CD8-positive, alpha-beta memory T cell (primary cell): ENCODE results near the gene ZFP36L2. TPM values are rescaled to one million over a fixed set of nuclear protein-coding genes. Genes with fewer than 3 reads are reported as not detected.

Source experiments
- CTCF ChIA-PET: fragments of 350-600 bp; sonication (Branson Sonifier 250); formaldehyde crosslinking; loops from one replicate; lab custom pipeline; 2021; ENCODE audit warnings: antibody characterized with exemption; lab: Charles Lee
- POLR2A ChIA-PET: fragments of 350-600 bp; sonication (Branson Sonifier 250); formaldehyde crosslinking; loops from one replicate; lab custom pipeline; 2021; ENCODE audit warnings: antibody characterized with exemption; lab: Charles Lee
- DNase-seq, 5 donors: peaks; one replicate each; pipeline versions ENCODE4 v3.0.0 to v3.0.0-alpha.2; 2020 to 2022; ENCODE audit warnings: mixed read lengths in 1 of 5
- H3K27ac ChIP-seq: one replicate; pipeline ENCODE4 v1.7.0; 2013; ENCODE audit warnings: low read depth, mild to moderate bottlenecking, low read length, moderate library complexity
- H3K27me3 ChIP-seq: 2 replicates; pipeline ENCODE4 v1.7.0; 2013; ENCODE audit warnings: low read length, mild to moderate bottlenecking; ENCODE audit not compliant: insufficient read depth, poor library complexity, severe bottlenecking
- H3K36me3 ChIP-seq: 2 replicates; pipeline ENCODE4 v1.7.0; 2013; ENCODE audit warnings: mild to moderate bottlenecking, low read length, moderate library complexity; ENCODE audit not compliant: insufficient read depth
- H3K4me1 ChIP-seq: 2 replicates; pipeline ENCODE4 v1.7.0; 2013; ENCODE audit warnings: mild to moderate bottlenecking, low read length, moderate library complexity; ENCODE audit not compliant: insufficient read depth
- H3K4me3 ChIP-seq: 2 replicates; pipeline ENCODE4 v1.7.0; 2013; ENCODE audit warnings: mild to moderate bottlenecking, low read length
- H3K9me3 ChIP-seq: 2 replicates; pipeline ENCODE4 v1.7.0; 2013; ENCODE audit warnings: mild to moderate bottlenecking, low read length
- H3K27ac Mint-ChIP-seq, 8 donors: one replicate each; pipeline ENCODE4 v1.8.0; 2020 to 2021; ENCODE audit warnings: mixed read lengths in 8 of 8, mild to moderate bottlenecking in 6 of 8, inconsistent platforms in 3 of 8, moderate library complexity in 3 of 8
- H3K27me3 Mint-ChIP-seq, 2 donors: one replicate each; pipeline ENCODE4 v1.8.0; 2020 to 2021; ENCODE audit warnings: mixed read lengths in 2 of 2, mild to moderate bottlenecking in 1 of 2, moderate library complexity in 1 of 2
- H3K36me3 Mint-ChIP-seq, 3 donors: one replicate each; pipeline ENCODE4 v1.8.0; 2020 to 2021; ENCODE audit warnings: mixed read lengths in 3 of 3, inconsistent platforms in 1 of 3, mild to moderate bottlenecking in 1 of 3
- H3K4me1 Mint-ChIP-seq, 3 donors: one replicate each; pipeline ENCODE4 v1.8.0; 2020 to 2021; ENCODE audit warnings: mixed read lengths in 3 of 3, inconsistent platforms in 1 of 3, mild to moderate bottlenecking in 1 of 3
- H3K4me3 Mint-ChIP-seq, 7 donors: one replicate each; pipeline ENCODE4 v1.8.0; 2020 to 2021; ENCODE audit warnings: mixed read lengths in 7 of 7, mild to moderate bottlenecking in 6 of 7, moderate library complexity in 4 of 7, inconsistent platforms in 2 of 7
- H3K9me3 Mint-ChIP-seq, 5 donors: one replicate each; pipeline ENCODE4 v1.8.0; 2020 to 2022; ENCODE audit warnings: mixed read lengths in 5 of 5, mild to moderate bottlenecking in 3 of 5, moderate library complexity in 2 of 5, inconsistent platforms in 1 of 5
- polyA plus RNA-seq: library from polyadenylated mRNA; unstranded; fragments of 300-500 nt; fragmentation: Illumina TruSeq; gene quantifications from one replicate; pipeline ENCODE4 v1.2.3, GENCODE V29; 2021
- total RNA-seq, 2 experiments: library from RNA; stranded (reverse); gene quantifications; one replicate each; pipeline ENCODE4 v1.2.3, GENCODE V29; 2021

ZFP36L2 gene
- total and polyA plus RNA-seq, 3 experiments from 2014 or later: 98.0 to 737 (median 98.6) TPM

DNA sequence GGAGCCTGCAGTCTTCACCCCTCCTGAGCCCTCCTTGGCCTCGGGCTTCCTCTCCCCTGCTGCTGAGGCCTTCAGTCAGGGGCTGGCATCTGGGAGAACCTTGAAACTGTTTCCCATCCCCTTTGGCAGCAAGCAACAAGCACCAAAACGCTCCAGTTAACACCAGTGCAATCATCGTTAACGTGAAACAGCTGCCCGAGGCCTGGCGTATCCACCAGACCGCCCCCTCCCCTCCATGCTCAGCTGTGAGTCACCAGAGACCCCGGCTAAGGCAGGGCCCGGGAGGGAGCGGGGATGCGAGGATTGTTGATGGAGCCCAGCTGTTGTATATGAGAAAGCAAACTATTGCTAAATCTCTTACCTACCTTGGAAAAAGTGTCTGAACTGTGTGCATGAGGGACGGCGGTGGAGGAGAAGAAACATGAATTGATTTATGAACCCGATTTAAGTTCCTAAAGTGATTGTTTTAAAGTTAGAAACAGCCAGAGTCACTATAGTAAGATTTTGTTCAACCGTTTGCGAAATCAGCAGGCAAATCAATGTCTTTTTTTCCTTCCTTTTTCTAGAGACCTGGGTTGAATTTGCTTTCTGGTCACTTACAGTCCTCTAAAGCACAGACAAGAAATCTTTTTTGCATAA, 5.2 kb downstream of the ZFP36L2 start:
- H3K36me3 ChIP-seq: peaks cover 46% of the 10 kb centered on the region
- peak overlapping the region; percentile 91 to 99 (median 98) for H3K27ac Mint-ChIP-seq
- peaks cover 32% of the 10 kb centered on the region for H3K4me1 ChIP-seq
- ChIA-PET POLR2A (interaction anchor here (0.5 to 13.5 kb wide), 7 partner anchors 7 to 90 kb away, joined by 3 to 590 read pairs (median 40); partner anchors contain the start of gene ZFP36L2), CTCF (interaction anchor here (1.3 to 19.6 kb wide), 7 partner anchors 7 to 274 kb away, joined by 3 to 820 read pairs (median 33); partner anchors contain the start of gene ZFP36L2)
- H3K27me3 Mint-ChIP-seq: peaks cover 0 to 38% of the 10 kb centered on the region in 2 donors
- H3K27me3 ChIP-seq: no peaks in the 10 kb centered on the region
- H3K4me1 Mint-ChIP-seq: peaks cover 44 to 50% (median 48%) of the 10 kb centered on the region in 3 donors
- H3K36me3 Mint-ChIP-seq: peaks cover 28 to 61% (median 28%) of the 10 kb centered on the region in 3 donors
- peak overlapping the region; percentile 80 to 99 (median 98) for H3K4me3 Mint-ChIP-seq
- H3K4me3 ChIP-seq: peak overlapping the region; percentile 99
- no peaks in the 10 kb centered on the region for H3K9me3 ChIP-seq
- peak overlapping the region; percentile 97 for H3K27ac ChIP-seq
- H3K9me3 Mint-ChIP-seq: peaks cover 0 to 9% (median 3%) of the 10 kb centered on the region in 5 donors
- DNase-seq: peak; percentile 14 to 53 (median 44)

DNA sequence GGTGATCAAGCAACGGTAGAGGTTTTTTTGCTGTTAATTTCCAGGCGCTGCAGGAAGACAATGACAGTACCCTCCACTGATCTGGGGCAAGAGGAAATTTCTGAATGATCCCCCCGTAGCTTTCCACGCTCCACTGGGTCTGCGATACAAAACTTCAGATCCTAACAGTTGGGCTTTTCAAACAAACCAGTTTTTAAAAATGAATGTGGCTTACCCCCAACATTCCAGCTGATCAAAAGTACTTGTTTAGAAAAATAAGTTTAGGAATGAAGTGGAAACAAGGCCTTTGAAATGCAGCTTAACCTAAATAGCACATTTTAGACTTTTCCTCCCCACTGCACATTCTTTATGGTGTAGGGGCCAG, 5.7 kb downstream of the ZFP36L2 start:
- H3K27ac Mint-ChIP-seq: peak overlapping the region; percentile 91 to 99 (median 98)
- H3K4me3 ChIP-seq: peak overlapping the region; percentile 99
- H3K4me1 Mint-ChIP-seq: peaks cover 47 to 53% (median 52%) of the 10 kb centered on the region in 3 donors
- H3K36me3 ChIP-seq: peaks cover 41% of the 10 kb centered on the region
- H3K4me3 Mint-ChIP-seq: peak overlapping the region; percentile 80 to 99 (median 98)
- H3K27me3 ChIP-seq: no peaks in the 10 kb centered on the region
- peaks cover 0 to 33% of the 10 kb centered on the region in 2 donors for H3K27me3 Mint-ChIP-seq
- H3K27ac ChIP-seq: peak overlapping the region; percentile 97
- no peak for DNase-seq
- POLR2A ChIA-PET: interaction anchor here (0.6 to 13.5 kb wide), 6 partner anchors 8 to 90 kb away, joined by 3 to 590 read pairs (median 41); partner anchors contain the start of gene ZFP36L2
- no peaks in the 10 kb centered on the region for H3K9me3 ChIP-seq
- peaks cover 0 to 9% (median 3%) of the 10 kb centered on the region in 5 donors for H3K9me3 Mint-ChIP-seq
- peaks cover 28 to 59% (median 28%) of the 10 kb centered on the region in 3 donors for H3K36me3 Mint-ChIP-seq
- H3K4me1 ChIP-seq: peaks cover 37% of the 10 kb centered on the region
- CTCF ChIA-PET: interaction anchor here (1.3 to 19.6 kb wide), 6 partner anchors 8 to 87 kb away, joined by 4 to 820 read pairs (median 38); partner anchors contain the start of gene ZFP36L2

DNA sequence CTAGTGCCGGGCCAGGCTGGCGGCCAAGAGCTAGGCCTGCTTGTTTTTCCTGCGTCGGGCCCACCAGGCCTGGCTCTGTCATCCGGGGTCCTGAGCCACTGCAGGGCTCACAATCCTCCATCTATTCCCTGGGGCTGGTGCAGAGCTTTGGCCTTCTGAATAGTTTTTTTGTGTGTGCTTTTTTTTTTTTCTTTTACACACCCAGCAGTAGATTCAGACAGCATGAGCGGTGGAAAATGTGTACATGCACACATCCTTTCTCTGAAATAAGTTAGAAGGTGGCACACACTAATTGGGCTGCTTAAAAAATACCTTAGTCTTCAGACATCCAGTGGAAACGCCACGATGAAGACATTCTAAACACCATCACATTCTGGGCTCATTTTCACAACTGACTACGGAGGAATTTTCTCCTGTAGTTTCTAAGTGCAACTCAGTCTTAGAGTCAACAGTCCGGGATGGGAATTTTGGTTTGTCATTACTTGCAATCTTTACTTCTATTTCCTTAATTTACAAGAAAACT, 6.1 kb downstream of the ZFP36L2 start:
- Mint-ChIP-seq H3K4me1 (peaks cover 48 to 56% (median 55%) of the 10 kb centered on the region in 3 donors), H3K36me3 (peaks cover 26 to 56% (median 28%) of the 10 kb centered on the region in 3 donors), H3K27ac (peak overlapping the region; percentile 91 to 99 (median 98)), H3K27me3 (peaks cover 0 to 30% of the 10 kb centered on the region in 2 donors), H3K4me3 (peak overlapping the region; percentile 80 to 99 (median 98)), H3K9me3 (peaks cover 0 to 9% (median 3%) of the 10 kb centered on the region in 5 donors)
- Histone ChIP-seq H3K4me1 (peaks cover 40% of the 10 kb centered on the region), H3K9me3 (no peaks in the 10 kb centered on the region), H3K27ac (peak overlapping the region; percentile 97), H3K27me3 (no peaks in the 10 kb centered on the region), H3K36me3 (peaks cover 36% of the 10 kb centered on the region), H3K4me3 (peak overlapping the region; percentile 99)
- no peak for DNase-seq
- CTCF ChIA-PET: interaction anchor here (1.1 to 19.6 kb wide), 9 partner anchors 8 to 86 kb away, joined by 3 to 820 read pairs (median 13); partner anchors contain the start of gene ZFP36L2
- POLR2A ChIA-PET: interaction anchor here (1.0 to 13.5 kb wide), 6 partner anchors 8 to 89 kb away, joined by 3 to 590 read pairs (median 41); partner anchors contain the start of gene ZFP36L2

DNA sequence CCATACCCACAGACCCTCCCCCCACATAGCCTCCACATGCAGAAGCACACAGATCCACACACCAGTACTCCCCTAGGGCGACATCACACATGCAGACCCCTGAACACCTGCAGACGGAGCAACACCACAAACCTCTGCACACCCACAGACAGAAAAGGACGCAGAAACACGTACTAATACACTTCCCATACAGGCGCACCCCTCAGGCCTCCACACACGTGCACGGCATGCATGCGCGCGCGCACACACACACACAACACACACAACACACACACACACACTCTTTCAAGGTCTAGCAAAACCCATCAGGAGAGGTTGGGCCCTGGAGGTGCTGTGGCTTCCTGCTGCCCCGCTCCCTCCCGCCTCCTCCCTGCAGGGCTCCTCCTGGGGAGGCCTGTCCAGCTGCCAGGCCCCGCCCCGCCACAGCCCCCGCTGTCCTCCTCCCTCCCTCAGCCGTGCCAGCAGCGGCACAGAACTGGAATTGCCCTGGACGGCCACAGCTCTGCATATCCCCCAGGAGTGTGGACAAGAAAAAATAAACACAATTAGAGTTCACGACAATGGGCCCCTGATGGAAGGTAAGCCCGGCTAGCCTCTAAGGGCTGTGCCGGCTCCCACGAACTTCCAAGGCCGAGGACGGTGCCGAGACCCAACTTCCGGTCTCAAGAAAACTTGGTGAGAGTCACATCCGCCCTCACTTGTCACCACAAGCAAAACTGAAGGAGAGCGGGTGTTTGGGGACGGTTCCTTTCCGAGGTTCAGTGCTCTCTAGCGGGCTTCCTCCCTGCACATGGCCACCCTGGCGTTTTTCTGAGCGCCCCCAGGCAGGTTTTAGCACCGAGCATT, 6.8 kb downstream of the ZFP36L2 start:
- Histone ChIP-seq H3K9me3 (no peaks in the 10 kb centered on the region), H3K4me1 (peaks cover 40% of the 10 kb centered on the region), H3K36me3 (peaks cover 31% of the 10 kb centered on the region), H3K4me3 (peak overlapping the region; percentile 99), H3K27me3 (no peaks in the 10 kb centered on the region), H3K27ac (peak overlapping the region; percentile 97)
- Mint-ChIP-seq H3K27me3 (peaks cover 0 to 26% of the 10 kb centered on the region in 2 donors), H3K27ac (peak overlapping the region; percentile 91 to 99 (median 98)), H3K4me1 (peaks cover 48 to 56% (median 55%) of the 10 kb centered on the region in 3 donors), H3K36me3 (peaks cover 26 to 50% (median 28%) of the 10 kb centered on the region in 3 donors), H3K4me3 (peak overlapping the region; percentile 80 to 99 (median 98)), H3K9me3 (peaks cover 0 to 9% (median 3%) of the 10 kb centered on the region in 5 donors)
- ChIA-PET CTCF (interaction anchor here (1.1 to 19.6 kb wide), 10 partner anchors 9 to 85 kb away, joined by 3 to 820 read pairs (median 10); partner anchors contain the start of gene ZFP36L2), POLR2A (interaction anchor here (1.0 to 13.5 kb wide), 11 partner anchors 9 to 410 kb away, joined by 3 to 590 read pairs (median 5); partner anchors contain the start of gene ZFP36L2)
- peak; percentile 64 to 94 (median 90) for DNase-seq

DNA sequence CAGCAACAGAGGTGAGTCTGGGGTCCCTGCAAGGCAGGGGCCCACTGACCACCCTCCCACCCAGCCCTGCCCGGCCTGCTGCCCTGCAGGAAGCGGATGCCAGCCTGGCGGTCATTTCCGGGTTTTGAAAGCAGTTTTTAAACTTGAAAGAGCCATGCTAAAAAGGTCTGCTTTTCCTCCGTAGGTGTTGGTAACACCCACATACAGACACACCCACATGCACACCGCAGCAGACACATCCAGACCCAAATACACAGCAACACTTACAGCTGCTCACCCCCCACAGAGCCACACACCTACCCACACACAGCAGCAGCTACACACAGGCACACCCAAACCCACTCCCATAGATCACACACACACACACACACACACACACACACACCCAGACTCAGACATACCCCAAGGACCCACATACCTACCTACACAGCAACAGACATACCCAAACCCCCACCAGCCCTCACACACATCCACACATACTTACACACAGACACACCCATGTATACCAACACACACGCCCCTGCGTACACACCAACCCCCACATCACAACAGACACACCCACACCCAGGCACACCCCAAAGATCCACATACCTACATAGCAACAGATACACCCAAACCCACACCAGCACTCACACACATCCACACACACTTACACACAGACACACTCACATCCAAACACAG, 7.6 kb downstream of the ZFP36L2 start:
- H3K4me3 ChIP-seq: peak overlapping the region; percentile 99
- CTCF ChIA-PET: interaction anchor here (0.9 to 19.6 kb wide), 8 partner anchors 9 to 271 kb away, joined by 3 to 820 read pairs (median 23); partner anchors contain the start of gene ZFP36L2
- H3K27ac ChIP-seq: peak overlapping the region; percentile 97
- H3K9me3 ChIP-seq: no peaks in the 10 kb centered on the region
- no peaks in the 10 kb centered on the region for H3K27me3 ChIP-seq
- peaks cover 22 to 45% (median 23%) of the 10 kb centered on the region in 3 donors for H3K36me3 Mint-ChIP-seq
- POLR2A ChIA-PET: interaction anchor here (0.6 to 13.5 kb wide), 16 partner anchors 9 to 409 kb away, joined by 3 to 590 read pairs (median 4); partner anchors contain the start of gene ZFP36L2
- peak overlapping the region; percentile 80 to 99 (median 98) for H3K4me3 Mint-ChIP-seq
- peaks cover 0 to 18% of the 10 kb centered on the region in 2 donors for H3K27me3 Mint-ChIP-seq
- peaks cover 46 to 56% (median 55%) of the 10 kb centered on the region in 3 donors for H3K4me1 Mint-ChIP-seq
- peaks cover 28% of the 10 kb centered on the region for H3K36me3 ChIP-seq
- H3K9me3 Mint-ChIP-seq: peaks cover 0 to 5% (median 0%) of the 10 kb centered on the region in 5 donors
- DNase-seq: peak; percentile 75 to 95 (median 89)
- peaks cover 40% of the 10 kb centered on the region for H3K4me1 ChIP-seq
- peak overlapping the region; percentile 91 to 99 (median 98) for H3K27ac Mint-ChIP-seq

DNA sequence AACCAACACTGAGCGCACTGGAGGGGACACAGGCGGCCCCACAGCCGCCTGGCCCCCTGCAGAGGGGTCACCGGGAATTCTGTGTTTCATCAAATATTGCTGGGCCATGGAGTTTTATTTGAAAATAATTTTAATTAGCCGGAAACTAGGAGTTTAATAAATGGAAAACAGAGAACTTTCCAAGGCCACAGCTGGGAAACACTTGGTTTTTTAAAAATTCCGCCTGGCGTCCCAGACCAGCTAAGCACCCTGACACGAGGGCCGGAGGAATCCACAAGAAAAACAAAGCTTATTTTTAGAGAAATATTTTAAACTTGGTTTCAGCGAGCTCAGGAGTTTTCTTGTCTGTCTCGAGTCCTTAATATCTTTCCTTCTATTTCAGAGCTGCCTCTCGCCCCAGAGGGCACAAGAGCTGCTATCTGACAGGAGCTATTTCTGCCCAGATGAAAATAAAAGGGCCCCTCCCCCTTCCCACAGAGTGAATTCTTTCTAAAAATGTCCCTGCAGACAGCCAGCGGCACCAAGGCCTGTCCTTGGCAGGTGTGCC, 8.2 kb downstream of the ZFP36L2 start:
- Mint-ChIP-seq H3K9me3 (peaks cover 0 to 5% (median 0%) of the 10 kb centered on the region in 5 donors), H3K4me1 (peaks cover 46 to 59% (median 55%) of the 10 kb centered on the region in 3 donors), H3K36me3 (peaks cover 17 to 39% (median 18%) of the 10 kb centered on the region in 3 donors), H3K27me3 (peaks cover 0 to 14% of the 10 kb centered on the region in 2 donors), H3K27ac (peak overlapping the region; percentile 91 to 99 (median 98)), H3K4me3 (peak overlapping the region; percentile 80 to 99 (median 98))
- no peak for DNase-seq
- Histone ChIP-seq H3K36me3 (peaks cover 21% of the 10 kb centered on the region), H3K4me3 (peak overlapping the region; percentile 37), H3K9me3 (no peaks in the 10 kb centered on the region), H3K27ac (peak overlapping the region; percentile 97), H3K27me3 (no peaks in the 10 kb centered on the region), H3K4me1 (peaks cover 40% of the 10 kb centered on the region)
- ChIA-PET POLR2A (interaction anchor here (0.6 to 13.5 kb wide), 17 partner anchors 8 to 408 kb away, joined by 3 to 590 read pairs (median 4); partner anchors contain the start of gene ZFP36L2), CTCF (interaction anchor here (0.9 to 19.6 kb wide), 8 partner anchors 8 to 271 kb away, joined by 3 to 820 read pairs (median 23); partner anchors contain the start of gene ZFP36L2)
